SK-N-SH (cell line): ENCODE data around the gene CDK6. TPM values are rescaled to one million over a fixed set of nuclear protein-coding genes. Genes with fewer than 3 reads are reported as not detected.

Experiments
- CTCF ChIA-PET: fragments of 300-600, 350-600 bp; formaldehyde crosslinking; extraction: SDS; loops from one replicate; lab custom pipeline; 2021; lab: Yijun Ruan, JAX
- POLR2A ChIA-PET: fragments of 350-600 bp; sonication (Branson Sonifier 250); formaldehyde crosslinking; extraction: SDS; loops from one replicate; lab custom pipeline; 2020; ENCODE audit warnings: antibody characterized with exemption, inconsistent platforms; lab: Yijun Ruan, JAX
- DNase-seq: peaks from one replicate; pipeline ENCODE4 v3.0.0; 2012
- H2AFZ ChIP-seq: fragments of 200-600 bp; sonication (generic); 2 replicates; pipeline ENCODE4 v1.8.1; 2016; ENCODE audit warnings: antibody characterized with exemption, mild to moderate bottlenecking, low read depth
- H3F3A ChIP-seq: fragments of 200-600 bp; sonication (generic); replicated peaks from 2 replicates; pipeline ENCODE3; 2016; ENCODE audit warnings: antibody characterized with exemption, mild to moderate bottlenecking; ENCODE audit not compliant: insufficient read depth
- H3K27ac ChIP-seq, 2 experiments: fragments of 200-500 bp in 1 of 2; fragments of 200-600 bp in 1 of 2; sonication (Bioruptor generic) in 1 of 2; sonication (generic), shearing (Covaris generic) in 1 of 2; 2 replicates each; pipeline versions ENCODE4 v1.5.1 to v1.6.1; 2014 to 2016; ENCODE audit warnings: low read depth in 2 of 2, inconsistent platforms in 1 of 2, low read length in 1 of 2, mild to moderate bottlenecking in 1 of 2, mixed read lengths in 1 of 2
- H3K27me3 ChIP-seq: fragments of 200-600 bp; sonication (generic), shearing (Covaris generic); 2 replicates; pipeline ENCODE4 v1.6.1; 2016; ENCODE audit warnings: mixed run types; ENCODE audit not compliant: insufficient read depth
- H3K36me3 ChIP-seq, 2 experiments: fragments of 200-500 bp in 1 of 2; fragments of 200-600 bp in 1 of 2; sonication (Bioruptor generic) in 1 of 2; sonication (generic) in 1 of 2; replicated peaks in 1 of 2; 2 replicates each; pipeline versions ENCODE3 to v1.5.1; 2014 to 2016; ENCODE audit warnings: low read length in 1 of 2, mild to moderate bottlenecking in 1 of 2; ENCODE audit not compliant: insufficient read depth in 2 of 2, control insufficient read depth in 1 of 2
- H3K4me1 ChIP-seq, 2 experiments: fragments of 200-500 bp in 1 of 2; fragments of 200-600 bp in 1 of 2; sonication (Bioruptor generic) in 1 of 2; sonication (generic), shearing (Covaris generic) in 1 of 2; 2 replicates each; pipeline versions ENCODE4 v1.5.1 to v1.6.1; 2014 to 2016; ENCODE audit warnings: low read depth in 1 of 2, low read length in 1 of 2, mixed run types in 1 of 2; ENCODE audit not compliant: insufficient read depth in 2 of 2, control insufficient read depth in 1 of 2
- H3K4me2 ChIP-seq: fragments of 200-600 bp; sonication (generic), shearing (Covaris generic); 2 replicates; pipeline ENCODE4 v1.6.1; 2017; ENCODE audit warnings: mixed run types
- H3K4me3 ChIP-seq, 2 experiments: fragments of 200-500 bp in 1 of 2; fragments of 200-600 bp in 1 of 2; sonication (Bioruptor generic) in 1 of 2; sonication (generic), shearing (Covaris generic) in 1 of 2; 2 replicates each; pipeline versions ENCODE4 v1.5.1 to v1.8.1; 2014 to 2016; ENCODE audit warnings: low read depth in 2 of 2, inconsistent platforms in 1 of 2, low read length in 1 of 2, mild to moderate bottlenecking in 1 of 2, mixed read lengths in 1 of 2, moderate library complexity in 1 of 2
- H3K79me2 ChIP-seq: fragments of 200-600 bp; sonication (generic); 2 replicates; pipeline ENCODE4 v1.8.1; 2017; ENCODE audit warnings: mild to moderate bottlenecking; ENCODE audit not compliant: insufficient read depth
- H3K9ac ChIP-seq: fragments of 200-600 bp; sonication (generic); 2 replicates; pipeline ENCODE4 v1.6.1; 2017; ENCODE audit warnings: mixed run types
- H3K9me2 ChIP-seq: fragments of 200-600 bp; sonication (generic); 2 replicates; pipeline ENCODE4 v1.6.1; 2017; ENCODE audit warnings: mixed run types
- H3K9me3 ChIP-seq: fragments of 200-600 bp; sonication (generic); 2 replicates; pipeline ENCODE4 v1.6.1; 2017; ENCODE audit warnings: mixed run types, mild to moderate bottlenecking, moderate library complexity
- H4K20me1 ChIP-seq: fragments of 200-600 bp; sonication (generic); 2 replicates; pipeline ENCODE4 v1.6.1; 2017; ENCODE audit warnings: mild to moderate bottlenecking, mixed run types; ENCODE audit not compliant: insufficient read depth
- CHD2 ChIP-seq: fragments of 150-350 bp; IDR thresholded peaks from 2 replicates; pipeline ENCODE4 v1.6.1; 2018; ENCODE audit warnings: low read length; ENCODE audit not compliant: partially characterized antibody
- ELF1 ChIP-seq: IDR thresholded peaks from 2 replicates; pipeline ENCODE4 v1.4.0; 2012
- EP300 ChIP-seq, 2 experiments: IDR thresholded peaks; 2 replicates each; pipeline versions ENCODE4 v1.4.0 to v1.6.1; 2012; ENCODE audit warnings: borderline replicate concordance in 1 of 2, low read depth in 1 of 2, low read length in 1 of 2
- FOXJ3 ChIP-seq: sonication (generic); formaldehyde crosslinking; IDR thresholded peaks from 2 replicates; pipeline ENCODE4 v1.5.1; 2020; ENCODE audit warnings: mild to moderate bottlenecking, missing genetic modification reagents
- GABPA ChIP-seq: IDR thresholded peaks from 2 replicates; pipeline ENCODE4 v1.4.0; 2012; ENCODE audit warnings: low read depth, mild to moderate bottlenecking
- MAX ChIP-seq: IDR thresholded peaks from 2 replicates; pipeline ENCODE4 v1.4.0; 2012; ENCODE audit warnings: low read depth
- MXI1 ChIP-seq: IDR thresholded peaks from 2 replicates; pipeline ENCODE4 v1.6.1; 2012; ENCODE audit warnings: mild to moderate bottlenecking, low read depth, low read length, improper control_type of control experiment
- NFIC ChIP-seq: IDR thresholded peaks from 2 replicates; pipeline ENCODE4 v1.4.0; 2012; ENCODE audit warnings: borderline replicate concordance
- RAD21 ChIP-seq: IDR thresholded peaks from 2 replicates; pipeline ENCODE4 v1.6.1; 2012; ENCODE audit warnings: mild to moderate bottlenecking, low read length
- SMC3 ChIP-seq: IDR thresholded peaks from 2 replicates; pipeline ENCODE4 v1.6.1; 2012; ENCODE audit warnings: low read depth, low read length, improper control_type of control experiment
- TAF1 ChIP-seq: IDR thresholded peaks from 2 replicates; pipeline ENCODE4 v1.6.1; 2012; ENCODE audit warnings: low read depth, mild to moderate bottlenecking, low read length, moderate library complexity, borderline replicate concordance
- TEAD4 ChIP-seq: IDR thresholded peaks from 2 replicates; pipeline ENCODE4 v1.4.0; 2012; ENCODE audit warnings: mild to moderate bottlenecking, borderline replicate concordance; ENCODE audit not compliant: insufficient read depth
- whole genome bisulfite sequencing: methylation state at CpG from one replicate; pipeline ENCODE4 v1.1.6; 2017; ENCODE audit warnings: low lambda C conversion rate; 5-methylcytosine and 5-hydroxymethylcytosine counted together
- polyA plus RNA-seq, 3 experiments: library from polyadenylated mRNA; depleted of rRNA; stranded (reverse); fragments of >200 nt; gene quantifications; 2 replicates each; pipeline ENCODE4 v1.2.3, GENCODE V29; 2012
- TF ChIP-seq, protein P1 (sequence below): IDR thresholded peaks from 2 replicates; pipeline ENCODE4 v1.4.0; 2012; ENCODE audit warnings: low read depth, borderline replicate concordance

CDK6 gene
- polyA plus RNA-seq, 1 of the 3 experiments (the other 2 are of a cell fraction) = 30.3 TPM

GRCh38 chr7:92670204-92670851, 166.0 kb downstream of the CDK6 start:
- H3K79me2 ChIP-seq = peaks cover 73% of the 10 kb centered on the region
- H3K27me3 ChIP-seq = no peaks in the 10 kb centered on the region
- TF ChIP-seq TAF1 = no peak
- no peak for TF ChIP-seq RAD21
- no peak for TF ChIP-seq EP300 (IDR thresholded peaks at IDR 0.05; ENCODE audit: borderline replicate concordance in 1 of 2, low read depth in 1 of 2, low read length in 1 of 2)
- no peak for TF ChIP-seq GABPA
- TF ChIP-seq NFIC = no peak
- TF ChIP-seq, protein P1, sequence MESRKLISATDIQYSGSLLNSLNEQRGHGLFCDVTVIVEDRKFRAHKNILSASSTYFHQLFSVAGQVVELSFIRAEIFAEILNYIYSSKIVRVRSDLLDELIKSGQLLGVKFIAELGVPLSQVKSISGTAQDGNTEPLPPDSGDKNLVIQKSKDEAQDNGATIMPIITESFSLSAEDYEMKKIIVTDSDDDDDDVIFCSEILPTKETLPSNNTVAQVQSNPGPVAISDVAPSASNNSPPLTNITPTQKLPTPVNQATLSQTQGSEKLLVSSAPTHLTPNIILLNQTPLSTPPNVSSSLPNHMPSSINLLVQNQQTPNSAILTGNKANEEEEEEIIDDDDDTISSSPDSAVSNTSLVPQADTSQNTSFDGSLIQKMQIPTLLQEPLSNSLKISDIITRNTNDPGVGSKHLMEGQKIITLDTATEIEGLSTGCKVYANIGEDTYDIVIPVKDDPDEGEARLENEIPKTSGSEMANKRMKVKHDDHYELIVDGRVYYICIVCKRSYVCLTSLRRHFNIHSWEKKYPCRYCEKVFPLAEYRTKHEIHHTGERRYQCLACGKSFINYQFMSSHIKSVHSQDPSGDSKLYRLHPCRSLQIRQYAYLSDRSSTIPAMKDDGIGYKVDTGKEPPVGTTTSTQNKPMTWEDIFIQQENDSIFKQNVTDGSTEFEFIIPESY = no peak
- no peak for TF ChIP-seq CHD2
- no peak for TF ChIP-seq MXI1
- no peak for TF ChIP-seq SMC3
- no peak for TF ChIP-seq MAX
- TF ChIP-seq TEAD4 = no peak
- no peak for TF ChIP-seq ELF1
- DNase-seq = no peak
- POLR2A ChIA-PET = no interaction called here
- H3K9ac ChIP-seq = no peak overlapping the region
- H3F3A ChIP-seq = peaks cover 47% of the 10 kb centered on the region
- H3K4me2 ChIP-seq = peak overlapping the region; percentile 30; the same call in 1 of the 2 replicates
- no peak overlapping the region for H2AFZ ChIP-seq
- WGBS = 95% methylated on average over 2 of the region's 2 CpGs
- CTCF ChIA-PET = no interaction called here
- no peak overlapping the region for H3K4me3 ChIP-seq
- no peaks in the 10 kb centered on the region for H3K9me3 ChIP-seq
- H3K9me2 ChIP-seq = no peaks in the 10 kb centered on the region
- no peaks in the 10 kb centered on the region for H4K20me1 ChIP-seq
- H3K4me1 ChIP-seq = peaks cover 0 to 37% of the 10 kb centered on the region in 2 experiments; a peak in 2 of 4 replicates
- peaks cover 41 to 53% of the 10 kb centered on the region in 2 experiments for H3K36me3 ChIP-seq
- peak overlapping the region in 1 of 2 experiments; percentile 72; a peak in 2 of 4 replicates for H3K27ac ChIP-seq

DNA sequence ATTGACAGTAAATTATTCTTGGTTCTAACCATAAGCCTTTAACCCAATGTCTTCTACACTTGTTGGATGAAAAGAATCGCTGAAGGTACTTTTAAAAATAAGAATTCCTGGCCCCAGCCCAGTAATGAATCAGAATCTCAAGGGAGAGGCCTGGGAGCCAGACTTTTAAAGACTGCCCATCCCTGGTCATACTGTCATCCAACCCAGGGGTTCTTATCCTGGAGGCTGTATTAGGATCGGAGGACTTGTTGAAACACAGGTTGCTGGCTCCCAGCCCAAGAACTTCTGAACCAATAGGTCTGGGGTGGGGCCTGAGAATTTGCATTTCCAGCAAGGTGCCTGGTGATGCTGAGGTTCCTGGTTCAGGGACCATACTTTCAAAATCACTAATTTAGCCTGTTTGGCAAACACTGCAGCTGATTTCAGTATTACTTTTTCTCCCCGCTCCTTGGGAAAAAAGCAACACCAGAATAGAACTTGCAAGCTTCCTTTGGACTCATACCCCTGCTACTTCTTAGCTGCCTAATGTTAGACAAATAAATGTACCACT, 166.7 kb downstream of the CDK6 start:
- 83% methylated on average over 3 of the region's 3 CpGs for WGBS
- no peaks in the 10 kb centered on the region for H3K9me3 ChIP-seq
- ChIA-PET POLR2A (no interaction called here), CTCF (no interaction called here)
- H3K27me3 ChIP-seq = no peaks in the 10 kb centered on the region
- DNase-seq = no peak
- no peak overlapping the region for H3K9ac ChIP-seq
- no peaks in the 10 kb centered on the region for H3K9me2 ChIP-seq
- TF ChIP-seq EP300 (IDR thresholded peaks at IDR 0.05; ENCODE audit: borderline replicate concordance in 1 of 2, low read depth in 1 of 2, low read length in 1 of 2) = no peak
- no peak for TF ChIP-seq FOXJ3 (CRISPR knock-in tag)
- TF ChIP-seq ELF1 = no peak
- TF ChIP-seq MXI1 = no peak
- no peak for TF ChIP-seq TEAD4
- H3K4me3 ChIP-seq = no peak overlapping the region
- peak overlapping the region; percentile 30 for H3K4me2 ChIP-seq
- peaks cover 73% of the 10 kb centered on the region for H3K79me2 ChIP-seq
- peaks cover 0 to 37% of the 10 kb centered on the region in 2 experiments; a peak in 2 of 4 replicates for H3K4me1 ChIP-seq
- H3F3A ChIP-seq = peaks cover 47% of the 10 kb centered on the region
- no peaks in the 10 kb centered on the region for H4K20me1 ChIP-seq
- H3K27ac ChIP-seq = peak overlapping the region in 1 of 2 experiments; percentile 72; a peak in 2 of 4 replicates
- peaks cover 41 to 59% of the 10 kb centered on the region in 2 experiments for H3K36me3 ChIP-seq
- H2AFZ ChIP-seq = no peak overlapping the region
